HuH-7 (cell line): ENCODE results near the gene LIFR.

Source experiments
- DNase-seq: peaks from one replicate; pipeline ENCODE4 v3.0.0; 2011; ENCODE audit warnings: low spot score

LIFR gene

GRCh38 chr5:38463634-38464521 is 92.6 kb downstream of the LIFR start:
- peak; percentile 73 for DNase-seq

- DNase-seq = no peak
These were observed 93.3 kb downstream of the LIFR start for GRCh38 chr5:38462976-38463633.

GRCh38 chr5:38458174-38458573 is 98.3 kb downstream of the LIFR start:
- no peak for DNase-seq

GRCh38 chr5:38456657-38457399 is 99.6 kb downstream of the LIFR start:
- DNase-seq = no peak

- DNase-seq = no peak
These were observed 100.6 kb downstream of the LIFR start for GRCh38 chr5:38455796-38456330.

- no peak for DNase-seq
These were observed 102.5 kb downstream of the LIFR start for GRCh38 chr5:38453921-38454320.

- no peak for DNase-seq
These were observed 102.9 kb downstream of the LIFR start for GRCh38 chr5:38453506-38453905.

GRCh38 chr5:38452201-38452600 is 104.2 kb downstream of the LIFR start:
- DNase-seq = no peak

GRCh38 chr5:38451074-38451725 is 105.2 kb downstream of the LIFR start:
- DNase-seq = no peak

GRCh38 chr5:38450627-38451026 is 105.8 kb downstream of the LIFR start:
- no peak for DNase-seq

GRCh38 chr5:38448568-38449350 is 107.7 kb downstream of the LIFR start:
- DNase-seq = no peak

- DNase-seq = no peak
These were observed 108.7 kb downstream of the LIFR start for GRCh38 chr5:38447786-38448185.

GRCh38 chr5:38447056-38447455 is 109.4 kb downstream of the LIFR start:
- DNase-seq = no peak

GRCh38 chr5:38446029-38446522 is 110.4 kb downstream of the LIFR start:
- DNase-seq = no peak

- DNase-seq = no peak
These were observed 110.9 kb downstream of the LIFR start for GRCh38 chr5:38445374-38446028.

- no peak for DNase-seq
These were observed 113.1 kb downstream of the LIFR start for GRCh38 chr5:38443390-38443789.

- DNase-seq = no peak
These were observed 114.2 kb downstream of the LIFR start for GRCh38 chr5:38442247-38442573.

- peak; percentile 92 for DNase-seq
These were observed 114.8 kb downstream of the LIFR start for GRCh38 chr5:38441453-38442246.

- DNase-seq = no peak
These were observed 117.7 kb downstream of the LIFR start for GRCh38 chr5:38438757-38439156.
